Vagina (tissue), 2 donors: Measurements from ENCODE around the gene RITA1. TPM values are rescaled to one million over a fixed set of nuclear protein-coding genes. Genes with fewer than 3 reads are reported as not detected.
A peak's percentile ranks its signal among the peaks of the same experiment; 100 is the strongest.

Experiments
- DNase-seq, 2 donors: peaks; one replicate each; pipeline ENCODE4 v3.0.0-alpha.2; 2017; ENCODE audit errors: extremely low spot score in 2 of 2
- H3K27ac ChIP-seq: fragments of 200-600 bp; sonication (generic); one replicate; pipeline ENCODE4 v1.5.1; 2019
- H3K27me3 ChIP-seq: fragments of 200-600 bp; sonication (generic); one replicate; pipeline ENCODE4 v1.5.1; 2019
- H3K36me3 ChIP-seq, 2 donors: fragments of 200-600 bp; sonication (generic); one replicate each; pipeline ENCODE4 v1.5.1; 2017 to 2019
- H3K4me1 ChIP-seq: fragments of 200-600 bp; sonication (generic); one replicate; pipeline ENCODE4 v1.5.1; 2019
- H3K4me3 ChIP-seq, 2 donors: fragments of 200-600 bp; sonication (generic); 1 replicate in 1 of 2; 2 replicates in 1 of 2; pipeline ENCODE4 v1.5.1; 2016 to 2019
- H3K9me3 ChIP-seq: fragments of 200-600 bp; sonication (generic); one replicate; pipeline ENCODE4 v1.5.1; 2019
- POLR2A ChIP-seq, 2 donors: fragments of 450-650 bp; IDR thresholded peaks; one replicate each; pipeline ENCODE4 v1.6.1; 2017; ENCODE audit warnings: antibody characterized with exemption in 2 of 2, mild to moderate bottlenecking in 2 of 2, moderate library complexity in 2 of 2
- POLR2AphosphoS5 ChIP-seq, 2 donors: sonication (generic); formaldehyde crosslinking; IDR thresholded peaks; one replicate each; pipeline ENCODE4 v1.9.0; 2017; ENCODE audit warnings: antibody characterized with exemption in 2 of 2, mild to moderate bottlenecking in 2 of 2, low read depth in 1 of 2; ENCODE audit not compliant: insufficient read depth in 1 of 2
- intact Hi-C: fragments of 100-400 bp; cut with DNase I; formaldehyde crosslinking; loops from one replicate; pipeline ENCODE4 v1.15.1; 2023
- total RNA-seq: library from RNA; depleted of rRNA; stranded (reverse); fragments of >200 nt; gene quantifications from one replicate; pipeline ENCODE4 v1.2.3, GENCODE V29; 2016
- TF ChIP-seq, protein P1 (sequence below), 3 experiments: fragments of 450-650 bp in 2 of 3; fragments of 200-600 bp in 1 of 3; sonication (generic) in 1 of 3; IDR thresholded peaks; one replicate each; pipeline ENCODE4 v1.5.1; 2017 to 2019; ENCODE audit warnings: antibody characterized with exemption in 3 of 3, mild to moderate bottlenecking in 2 of 3, moderate library complexity in 2 of 3

RITA1 gene
- 14.5 TPM for total RNA-seq

- TF ChIP-seq POLR2A (IDR thresholded peaks at IDR 0.05) (no peak), POLR2AphosphoS5 (IDR thresholded peaks at IDR 0.05; ENCODE audit: insufficient read depth in 1 of 2, low read depth in 1 of 2) (peak; percentile 13 to 89)
- TF ChIP-seq, protein P1, sequence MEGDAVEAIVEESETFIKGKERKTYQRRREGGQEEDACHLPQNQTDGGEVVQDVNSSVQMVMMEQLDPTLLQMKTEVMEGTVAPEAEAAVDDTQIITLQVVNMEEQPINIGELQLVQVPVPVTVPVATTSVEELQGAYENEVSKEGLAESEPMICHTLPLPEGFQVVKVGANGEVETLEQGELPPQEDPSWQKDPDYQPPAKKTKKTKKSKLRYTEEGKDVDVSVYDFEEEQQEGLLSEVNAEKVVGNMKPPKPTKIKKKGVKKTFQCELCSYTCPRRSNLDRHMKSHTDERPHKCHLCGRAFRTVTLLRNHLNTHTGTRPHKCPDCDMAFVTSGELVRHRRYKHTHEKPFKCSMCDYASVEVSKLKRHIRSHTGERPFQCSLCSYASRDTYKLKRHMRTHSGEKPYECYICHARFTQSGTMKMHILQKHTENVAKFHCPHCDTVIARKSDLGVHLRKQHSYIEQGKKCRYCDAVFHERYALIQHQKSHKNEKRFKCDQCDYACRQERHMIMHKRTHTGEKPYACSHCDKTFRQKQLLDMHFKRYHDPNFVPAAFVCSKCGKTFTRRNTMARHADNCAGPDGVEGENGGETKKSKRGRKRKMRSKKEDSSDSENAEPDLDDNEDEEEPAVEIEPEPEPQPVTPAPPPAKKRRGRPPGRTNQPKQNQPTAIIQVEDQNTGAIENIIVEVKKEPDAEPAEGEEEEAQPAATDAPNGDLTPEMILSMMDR (IDR thresholded peaks at IDR 0.05) = peak in 1 of 3 experiments; percentile 1
- Histone ChIP-seq H3K27ac (peak within 1 kb of the TSS; percentile 80), H3K4me1 (peaks cover 31% of the 10 kb centered on the region), H3K9me3 (no peaks in the 10 kb centered on the region), H3K36me3 (peaks cover 0 to 2% of the 10 kb centered on the region in 2 donors), H3K27me3 (no peaks in the 10 kb centered on the region), H3K4me3 (peak within 1 kb of the TSS; percentile 80 to 88)
- DNase-seq = no peak
- intact Hi-C loops = no loop called here
Observed at GRCh38 chr12:113185180-113186032, at the start of gene RITA1, which contains the start of gene DDX54. TSS of gene RITA1 (plus strand) at chr12:113185721. CDS start at chr12:113186747, 1,026 bp downstream. TSS of gene DDX54 (minus strand) at chr12:113185478. CDS start at chr12:113185451, 27 bp downstream.

GRCh38 chr12:113136128-113136989, 49.2 kb upstream of the RITA1 start:
- Histone ChIP-seq H3K4me1 (peaks cover 9% of the 10 kb centered on the region), H3K27me3 (no peaks in the 10 kb centered on the region), H3K4me3 (no peak overlapping the region), H3K9me3 (no peaks in the 10 kb centered on the region), H3K36me3 (no peaks in the 10 kb centered on the region), H3K27ac (peak overlapping the region; percentile 3)
- intact Hi-C loops = no loop called here
- no peak for TF ChIP-seq POLR2AphosphoS5 (IDR thresholded peaks at IDR 0.05; ENCODE audit: insufficient read depth in 1 of 2, low read depth in 1 of 2)
- DNase-seq = no peak

- TF ChIP-seq POLR2AphosphoS5 (IDR thresholded peaks at IDR 0.05; ENCODE audit: insufficient read depth in 1 of 2, low read depth in 1 of 2) = peak in 1 of 2 donors; percentile 17
- TF ChIP-seq POLR2A (IDR thresholded peaks at IDR 0.05) = no peak
- Histone ChIP-seq H3K4me1 (peaks cover 9% of the 10 kb centered on the region), H3K27ac (peak overlapping the region; percentile 3), H3K4me3 (no peak overlapping the region), H3K36me3 (no peaks in the 10 kb centered on the region), H3K9me3 (no peaks in the 10 kb centered on the region), H3K27me3 (no peaks in the 10 kb centered on the region)
- no peak for DNase-seq
- intact Hi-C loops = no loop called here
Observed at GRCh38 chr12:113136990-113137511, 48.5 kb upstream of the RITA1 start.

DNA sequence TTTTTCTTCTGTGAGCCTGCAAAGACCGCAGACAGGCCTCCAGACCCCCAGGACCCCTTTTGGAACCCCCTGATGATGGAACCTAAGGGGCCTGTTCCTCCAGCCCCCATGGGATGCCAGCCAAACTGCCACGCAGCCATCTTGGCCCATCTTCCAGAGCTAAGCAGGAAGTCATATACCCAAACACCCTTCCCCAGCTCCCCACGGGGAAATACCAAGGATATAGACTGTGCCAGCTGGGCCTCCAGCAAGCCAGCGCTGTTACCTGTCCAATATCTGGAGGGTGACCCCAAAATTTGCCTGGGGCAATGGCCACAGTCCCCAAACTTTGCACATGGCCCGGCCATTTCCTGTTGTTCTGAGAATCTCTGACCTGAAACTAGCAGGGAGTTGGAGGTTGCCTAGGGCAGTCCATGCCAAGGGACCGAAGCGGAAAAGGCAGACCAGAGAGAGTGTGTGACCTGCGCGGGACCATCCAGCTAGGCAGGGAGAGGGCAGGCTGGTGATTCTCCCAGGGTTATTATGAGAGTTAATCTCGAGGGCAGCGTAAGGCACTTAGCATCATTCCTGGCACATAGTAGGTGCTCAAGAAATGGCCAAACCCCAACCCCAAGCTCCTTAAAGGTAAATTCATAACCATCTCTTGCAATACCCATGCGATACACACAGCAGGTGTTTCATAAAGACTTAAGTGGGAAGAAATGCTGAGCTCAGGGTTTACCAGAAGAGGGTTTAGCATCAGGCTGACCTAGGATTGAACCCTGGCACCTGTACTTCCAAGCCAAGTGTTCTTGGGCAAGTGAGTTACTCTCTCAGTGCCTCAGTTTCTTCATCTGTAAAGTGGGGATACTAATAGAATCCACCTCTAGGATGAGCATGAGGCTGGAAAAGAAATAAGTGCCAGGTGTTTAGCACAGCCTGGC, 47.4 kb upstream of the RITA1 start:
- intact Hi-C loops = no loop called here
- H3K36me3 ChIP-seq = no peaks in the 10 kb centered on the region
- peaks cover 9% of the 10 kb centered on the region for H3K4me1 ChIP-seq
- H3K4me3 ChIP-seq = no peak overlapping the region
- H3K27ac ChIP-seq = no peak overlapping the region
- no peaks in the 10 kb centered on the region for H3K9me3 ChIP-seq
- TF ChIP-seq POLR2A (IDR thresholded peaks at IDR 0.05) (no peak), POLR2AphosphoS5 (IDR thresholded peaks at IDR 0.05; ENCODE audit: insufficient read depth in 1 of 2, low read depth in 1 of 2) (no peak)
- TF ChIP-seq, protein P1 (IDR thresholded peaks at IDR 0.05) = no peak
- DNase-seq = no peak
- no peaks in the 10 kb centered on the region for H3K27me3 ChIP-seq

DNA sequence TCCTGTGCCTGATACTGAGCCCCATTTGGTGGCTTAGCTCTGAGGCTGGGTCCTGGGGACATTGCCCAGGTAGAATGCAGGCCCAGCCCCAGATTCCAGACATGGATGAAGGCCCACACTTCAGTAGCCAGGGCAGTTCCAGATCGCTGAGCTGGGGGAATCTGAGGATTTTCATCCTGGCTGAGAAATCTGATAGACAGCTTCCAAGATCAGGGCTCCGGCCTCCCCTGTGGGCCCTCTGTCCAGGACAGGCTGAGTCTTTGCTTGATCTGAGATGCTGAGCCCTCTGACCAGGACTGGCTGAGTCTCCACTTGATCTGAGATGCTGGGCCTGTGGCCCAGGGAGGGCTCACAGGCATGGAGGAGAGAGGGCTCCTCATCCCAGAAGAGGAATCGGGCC, 46.7 kb upstream of the RITA1 start:
- Histone ChIP-seq H3K4me3 (no peak overlapping the region), H3K27ac (no peak overlapping the region), H3K4me1 (peaks cover 9% of the 10 kb centered on the region), H3K36me3 (no peaks in the 10 kb centered on the region), H3K27me3 (no peaks in the 10 kb centered on the region), H3K9me3 (no peaks in the 10 kb centered on the region)
- no peak for DNase-seq
- intact Hi-C loops = no loop called here
- TF ChIP-seq POLR2AphosphoS5 (IDR thresholded peaks at IDR 0.05; ENCODE audit: insufficient read depth in 1 of 2, low read depth in 1 of 2) (no peak), POLR2A (IDR thresholded peaks at IDR 0.05) (no peak)
- TF ChIP-seq, protein P1 (IDR thresholded peaks at IDR 0.05) = no peak
